ENCODE results near the gene DCBLD2. TPM values are rescaled to one million over a fixed set of nuclear protein-coding genes. Genes with fewer than 3 reads are reported as not detected.

DCBLD2 gene
- total RNA-seq, 1 experiment from 2014 or later, result 48.0 TPM

GRCh38 chr3:98892263-98892662, 9.2 kb downstream of the DCBLD2 start:
- Histone ChIP-seq H2AK5ac (ENCODE audit: insufficient read length, low read length) (no peak overlapping the region), H2BK15ac (ENCODE audit: low read depth, low read length) (no peak overlapping the region), H4K8ac (replicated peaks; ENCODE audit: insufficient read length, low read depth, low read length) (no peak overlapping the region), H3K18ac (ENCODE audit: insufficient read length, low read depth, low read length) (no peak overlapping the region), H3K56ac (ENCODE audit: insufficient read length, low read depth, low read length) (no peak overlapping the region), H3K23me2 (ENCODE audit: insufficient read length, low read depth, low read length, poor library complexity, severe bottlenecking) (no peaks in the 10 kb centered on the region), H3K27ac (ENCODE audit: insufficient read length, low read depth, low read length) (no peak overlapping the region), H2AFZ (ENCODE audit: low read length) (no peak overlapping the region), H3K79me1 (ENCODE audit: insufficient read depth, low read depth, low read length, poor library complexity, severe bottlenecking) (peaks cover 3% of the 10 kb centered on the region), H3K4me1 (ENCODE audit: insufficient read depth, low read length) (peaks cover 7% of the 10 kb centered on the region; the same call in 1 of the 2 replicates), H3K79me2 (ENCODE audit: insufficient read depth, low read length) (peaks cover 21% of the 10 kb centered on the region; the same call in 1 of the 2 replicates), H4K5ac (ENCODE audit: insufficient read length, low read depth, low read length) (no peak overlapping the region), H3T11ph (ENCODE audit: low read length) (no peak overlapping the region), H3K4me2 (ENCODE audit: insufficient read depth, insufficient read length, low read length) (no peak overlapping the region), H2BK20ac (ENCODE audit: low read depth, low read length, poor library complexity, severe bottlenecking) (no peak overlapping the region), H3K14ac (ENCODE audit: insufficient read depth, low read length) (no peak overlapping the region), H2BK5ac (ENCODE audit: insufficient read length, low read length) (no peak overlapping the region), H3K4ac (ENCODE audit: low read depth, low read length) (no peak overlapping the region), H2BK12ac (ENCODE audit: insufficient read length, low read depth, low read length) (no peak overlapping the region), H3K9me3 (ENCODE audit: control insufficient read depth, low read depth, low read length) (no peaks in the 10 kb centered on the region), H3K23ac (ENCODE audit: insufficient read length, low read depth, low read length) (no peak overlapping the region), H4K91ac (ENCODE audit: insufficient read length, low read depth, low read length) (no peak overlapping the region), H4K20me1 (ENCODE audit: control insufficient read depth, insufficient read depth, insufficient read length) (no peaks in the 10 kb centered on the region), H3K9ac (ENCODE audit: extremely low read depth, insufficient read length, low read length) (no peak overlapping the region), H2BK120ac (ENCODE audit: low read depth, low read length, poor library complexity, severe bottlenecking) (no peak overlapping the region), H3K27me3 (ENCODE audit: insufficient read depth, low read length) (no peaks in the 10 kb centered on the region)
- no peak overlapping the region for H3K4me3 Mint-ChIP-seq
- H3K27me3 Mint-ChIP-seq (ENCODE audit: low read depth), result no peaks in the 10 kb centered on the region
- no peaks in the 10 kb centered on the region; a peak in 1 of 7 replicates for H3K36me3 Mint-ChIP-seq (ENCODE audit: insufficient read depth in 1 of 3, low read depth in 3 of 3)
- no peak for TF ChIP-seq CTCF (conservative IDR thresholded peaks at IDR 0.05)
- WGBS (ENCODE audit: extremely low coverage, insufficient read length, low lambda C conversion rate), result no CpG with 5 or more reads among the region's 3 CpGs
- DNase-seq, result no peak
- H3K4me1 Mint-ChIP-seq, result peaks cover 23 to 38% of the 10 kb centered on the region in 2 experiments
- peak overlapping the region in 2 of 3 experiments; percentile 50 to 91; a peak in 2 of 7 replicates for H3K27ac Mint-ChIP-seq
- H3K9me3 Mint-ChIP-seq, result no peaks in the 10 kb centered on the region
